GDM1 (cell line): ENCODE data around the gene TEX26.

Experiments
- DNase-seq: peaks from one replicate; lab custom pipeline; 2025; lab: John Stamatoyannopoulos, UW

TEX26 gene

DNA sequence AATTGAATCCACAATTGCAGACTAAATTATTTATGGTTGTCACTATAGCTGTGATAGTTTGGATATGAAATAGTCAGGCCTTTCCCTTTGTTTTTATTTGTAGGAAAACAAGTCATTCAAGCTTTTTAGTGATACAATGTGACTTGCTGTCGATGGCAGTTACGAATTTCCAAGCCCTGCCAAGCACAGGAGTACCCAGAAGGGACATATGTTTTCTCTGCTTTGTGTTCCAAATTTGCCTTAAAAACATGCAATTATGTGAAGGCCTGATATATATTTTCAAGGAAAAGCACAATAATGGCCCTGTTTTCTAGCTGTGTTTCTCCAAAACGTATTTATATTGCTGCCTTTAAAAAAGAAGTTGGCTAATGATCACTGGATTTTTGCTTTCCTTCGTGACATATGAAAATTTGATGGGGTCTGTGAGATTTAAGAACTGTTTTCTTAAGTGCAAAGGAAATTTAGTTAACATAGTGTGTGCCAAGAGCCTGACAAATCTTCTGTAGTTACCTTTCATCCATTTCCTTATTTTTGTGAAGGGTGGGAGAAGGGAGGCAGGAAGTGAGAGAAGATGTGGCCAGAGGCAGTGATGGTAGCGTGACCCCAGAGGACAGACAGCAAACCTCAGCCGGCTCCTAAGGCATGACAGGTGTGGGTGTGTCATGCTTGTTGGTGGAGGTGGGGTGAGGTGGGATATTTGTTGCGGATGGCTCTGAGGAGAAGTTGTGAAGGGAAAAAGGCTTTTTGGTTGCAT lies 79.6 kb downstream of the TEX26 start:
- DNase-seq: no peak

DNA sequence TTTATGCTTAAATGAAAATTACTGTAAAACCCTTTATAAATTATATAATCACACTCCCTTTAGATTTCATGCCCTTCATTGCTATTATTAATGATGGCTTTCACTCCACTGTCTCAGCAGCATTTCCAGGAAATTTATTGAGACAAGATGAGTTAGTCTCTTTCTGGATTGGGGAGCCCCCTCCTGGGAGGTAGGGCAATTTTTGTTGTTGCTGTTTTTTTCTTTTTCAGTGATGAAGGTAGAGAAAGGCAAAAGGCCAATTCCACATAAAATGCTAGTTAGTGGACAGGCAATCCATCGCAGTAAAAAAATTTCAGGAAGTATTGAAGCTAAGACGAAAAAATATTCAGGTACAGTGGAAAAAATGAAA lies 80.2 kb downstream of the TEX26 start:
- no peak for DNase-seq

DNA sequence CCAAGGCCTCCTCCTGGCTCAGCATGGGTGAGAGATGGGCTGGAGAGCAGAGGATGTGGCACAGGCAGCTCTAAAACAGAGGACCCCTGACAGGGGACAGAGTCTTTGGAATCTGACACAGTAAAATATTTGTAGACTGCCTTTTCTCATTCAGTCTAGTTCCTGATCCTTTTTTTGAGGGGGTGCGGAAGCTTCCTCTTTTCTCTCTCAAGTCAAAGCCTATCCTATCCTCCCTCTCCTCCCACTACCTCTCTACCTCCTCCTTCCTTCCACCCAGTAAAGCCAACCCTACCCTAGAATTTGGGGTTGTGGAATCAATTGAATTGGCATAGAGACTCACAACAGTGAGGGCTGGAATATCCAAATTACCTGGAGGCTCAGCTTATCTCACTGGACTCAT lies 82.0 kb downstream of the TEX26 start:
- DNase-seq: no peak

DNA sequence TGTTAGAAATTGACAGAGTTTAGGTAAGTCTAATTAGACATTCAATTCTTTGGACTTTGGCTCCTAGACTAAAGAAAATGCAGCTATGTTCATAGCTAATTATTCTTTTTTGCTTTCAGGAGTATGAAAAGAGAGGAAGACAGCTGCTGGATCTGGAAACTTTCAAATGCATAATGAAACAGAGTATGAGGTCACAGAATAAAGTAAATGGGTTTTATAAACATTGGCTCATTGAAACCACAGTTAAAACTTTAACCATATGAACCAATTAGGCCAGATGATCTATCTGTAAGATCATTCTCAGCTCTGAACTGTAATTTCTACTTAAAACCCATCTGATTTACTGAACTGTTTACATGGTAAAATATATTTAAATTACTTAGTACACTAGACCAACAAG lies 82.7 kb downstream of the TEX26 start:
- DNase-seq: no peak

DNA sequence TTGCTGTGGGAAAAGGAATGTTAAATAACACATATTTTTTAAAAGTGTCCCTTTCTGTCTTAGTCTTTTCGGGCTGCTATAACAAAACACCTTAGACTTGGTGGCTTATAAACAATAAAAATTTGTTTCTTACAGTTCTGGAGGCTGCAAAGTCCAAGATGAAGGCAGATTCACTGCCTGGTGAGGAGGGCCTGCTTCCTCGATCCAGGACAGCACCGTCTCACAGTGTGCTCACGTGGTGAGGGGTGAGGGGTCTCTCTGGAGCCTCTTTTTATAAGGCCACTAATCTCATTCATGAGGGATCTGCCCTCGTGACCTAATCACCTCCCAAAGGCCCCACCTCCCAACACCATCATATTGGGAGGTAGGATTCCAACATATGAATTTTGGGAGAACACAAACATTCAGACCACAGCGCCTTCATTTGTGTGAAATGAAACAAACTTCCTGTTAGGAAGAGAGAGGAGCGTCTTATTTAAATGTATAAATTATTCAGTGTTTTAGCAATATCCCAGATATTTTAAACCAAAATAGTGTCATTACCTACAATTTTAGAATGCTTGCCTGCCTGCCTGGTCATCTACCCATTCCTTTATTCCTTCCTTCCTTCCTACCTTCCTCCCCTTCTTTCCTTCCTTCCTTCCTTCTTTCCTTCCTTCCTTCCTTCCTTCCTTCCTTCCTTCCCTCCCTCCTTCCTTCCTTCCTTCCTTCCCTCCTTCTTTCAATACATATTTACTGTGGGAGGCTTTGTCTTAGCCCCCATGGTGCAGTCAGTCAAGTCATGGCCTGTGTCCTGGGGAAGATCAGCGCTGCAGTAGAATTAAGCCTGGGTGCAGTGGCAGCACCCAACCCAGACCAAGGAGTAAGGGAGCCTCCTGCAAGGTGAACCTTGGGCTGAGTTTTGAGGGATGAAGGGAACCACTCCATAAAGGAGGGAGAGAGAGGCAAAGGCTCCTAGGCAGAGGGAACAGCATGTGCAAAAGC lies 84.2 kb downstream of the TEX26 start:
- DNase-seq: no peak

DNA sequence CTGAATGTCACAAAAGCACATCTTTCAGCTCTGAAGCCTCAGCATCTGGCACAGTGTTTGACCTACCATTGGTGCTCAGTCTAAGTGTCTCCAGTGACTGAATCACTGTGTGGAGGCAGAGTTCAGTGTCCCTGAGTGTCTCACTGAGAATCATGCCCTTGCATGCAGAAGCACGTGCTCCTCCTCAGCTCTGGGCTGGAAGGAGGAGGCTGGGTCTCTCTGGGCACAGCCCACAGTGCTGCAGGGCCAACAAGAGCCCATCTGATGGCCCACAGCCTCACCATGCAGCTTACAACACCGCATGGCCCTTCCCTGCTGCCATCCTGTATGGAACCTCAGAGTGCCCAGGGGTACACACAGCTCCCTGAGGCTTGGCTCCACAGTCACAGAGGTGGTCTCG lies 86.1 kb downstream of the TEX26 start:
- DNase-seq: no peak

DNA sequence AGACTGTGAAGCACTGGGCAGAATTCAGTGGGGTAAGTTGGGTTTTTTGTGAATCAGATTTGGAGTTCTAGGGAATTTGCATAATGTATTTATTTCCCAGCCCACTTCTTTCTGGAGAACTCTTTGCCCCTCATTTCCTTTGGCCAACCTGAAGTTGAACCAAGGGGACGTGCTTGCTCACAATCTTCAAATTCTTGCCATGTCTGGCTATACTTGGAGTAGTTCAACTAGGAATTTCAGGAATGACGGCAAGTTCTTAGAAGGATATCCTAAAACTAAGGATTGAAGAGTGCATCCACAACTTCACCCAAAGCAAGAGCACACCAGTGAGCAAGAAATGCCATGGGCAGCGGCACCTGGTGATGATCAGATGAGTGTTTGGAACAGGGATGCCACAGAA lies 88.5 kb downstream of the TEX26 start:
- no peak for DNase-seq

DNA sequence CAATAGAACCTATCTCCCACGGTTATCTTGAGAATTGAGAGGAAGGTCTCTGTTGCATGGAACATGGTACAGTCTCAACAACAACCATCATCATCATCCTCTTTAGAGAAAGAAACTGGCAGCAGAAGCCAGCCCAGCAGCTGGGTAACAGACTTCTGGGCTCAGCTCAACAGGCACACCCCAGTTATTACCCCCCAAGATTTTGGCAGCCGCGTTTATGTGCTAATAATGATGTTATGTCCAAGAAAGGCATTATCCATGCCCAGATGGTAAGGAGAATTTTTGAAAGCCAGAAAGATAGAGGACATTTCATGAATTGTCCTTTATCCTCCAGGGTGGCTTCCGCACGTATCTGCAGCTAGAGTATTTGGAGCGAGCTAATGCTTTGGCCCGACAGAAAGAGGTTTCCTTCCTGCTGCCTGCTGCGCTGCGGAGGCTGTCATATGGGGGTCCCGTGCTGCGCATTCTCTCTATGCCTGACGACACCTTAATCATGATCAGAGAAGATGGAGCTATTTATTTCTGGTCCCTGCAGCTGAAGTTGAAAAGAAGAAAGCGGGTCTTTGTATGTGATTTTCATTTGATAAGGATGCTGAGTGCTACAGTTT lies 89.9 kb downstream of the TEX26 start:
- no peak for DNase-seq

DNA sequence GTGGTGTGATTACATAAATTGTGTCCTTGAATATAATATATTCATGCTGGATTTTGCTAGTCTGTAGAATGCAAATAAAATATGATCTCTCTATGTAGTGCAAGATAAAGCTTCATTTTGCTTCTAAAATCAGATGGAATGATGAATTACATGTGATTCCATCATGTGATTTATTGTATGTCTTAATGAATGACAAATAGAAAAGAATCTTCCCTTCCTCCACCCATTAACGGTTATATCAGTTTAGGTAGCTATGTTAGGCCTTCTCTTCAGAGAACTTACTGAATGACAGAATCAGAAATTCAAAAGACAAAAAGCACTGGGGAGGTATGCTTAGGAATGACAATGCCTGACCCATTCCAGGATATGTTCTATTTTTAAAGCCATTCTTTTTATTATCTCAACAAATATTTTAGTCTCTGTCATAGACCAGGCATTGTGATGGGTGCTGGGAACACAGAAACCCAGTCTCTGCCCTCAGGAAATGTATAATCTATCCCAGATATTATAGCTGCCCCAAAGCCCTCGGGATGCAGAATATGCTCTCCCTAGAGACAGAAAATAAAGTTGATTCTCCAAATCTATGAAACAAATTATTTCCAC lies 90.6 kb downstream of the TEX26 start:
- DNase-seq: no peak
